ENCODE measurements around the gene ELP4.

The ELP4 gene

DNA sequence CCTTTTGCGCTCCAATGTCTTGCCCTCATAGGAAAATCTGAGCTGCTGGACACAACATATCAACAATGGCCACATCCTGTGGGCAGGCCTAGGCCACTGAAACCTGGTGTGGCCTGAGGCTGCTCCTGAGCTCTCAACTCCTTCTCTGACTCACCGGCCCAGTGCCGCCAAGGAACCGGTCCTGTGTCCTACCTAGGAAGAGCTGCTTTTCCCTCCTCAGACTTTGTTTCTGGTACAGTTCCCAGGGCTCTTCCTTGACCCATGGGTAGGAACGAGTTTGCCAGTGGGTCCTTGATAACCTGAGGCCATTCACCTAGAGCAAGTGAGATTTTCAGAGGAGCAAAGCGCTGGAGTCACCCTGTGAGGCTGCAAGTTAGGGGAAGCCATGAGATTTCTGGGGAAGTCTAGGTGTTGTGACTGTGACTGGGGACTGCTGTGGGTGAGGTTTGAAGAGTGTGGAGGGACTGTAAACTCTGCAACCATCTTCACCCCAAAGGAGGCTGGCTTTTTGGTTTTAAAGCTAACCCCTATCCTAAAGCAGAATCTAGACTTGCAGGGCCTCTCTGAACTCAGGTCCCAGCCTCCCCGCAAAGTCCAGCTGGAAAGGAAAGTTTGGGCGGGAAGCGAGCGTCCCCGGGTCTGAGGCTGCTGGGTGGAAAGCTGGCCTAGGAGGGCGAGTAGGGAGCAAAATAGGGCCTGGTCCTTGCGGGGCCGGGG is 313.5 kb downstream of the ELP4 start:
- no peak overlapping the region for H3K4ac ChIP-seq (ENCODE audit: low read length)
- peaks cover 5 to 14% of the 10 kb centered on the region in 2 donors for H3K4me1 ChIP-seq (ENCODE audit: control insufficient read depth in 2 of 2, insufficient read depth in 1 of 2, low read depth in 1 of 2, low read length in 2 of 2)
- no peak overlapping the region for H2AFZ ChIP-seq (ENCODE audit: low read length)
- peaks cover 5 to 8% of the 10 kb centered on the region in 2 donors for H3K9me3 ChIP-seq (replicated peaks in 1 of 2; ENCODE audit: control insufficient read depth in 2 of 2, insufficient read depth in 1 of 2, low read depth in 1 of 2, low read length in 2 of 2)
- H3K79me1 ChIP-seq (ENCODE audit: low read depth, low read length): no peaks in the 10 kb centered on the region
- no peak overlapping the region for H3K14ac ChIP-seq (ENCODE audit: low read length)
- H3K4me3 ChIP-seq (ENCODE audit: low read length in 2 of 2): no peak overlapping the region
- H3K18ac ChIP-seq (ENCODE audit: low read length): peak overlapping the region; percentile 44
- no peak overlapping the region for H2BK5ac ChIP-seq (ENCODE audit: low read length)
- H3K36me3 ChIP-seq (replicated peaks in 1 of 2; ENCODE audit: control insufficient read depth in 2 of 2, insufficient read depth in 2 of 2, low read length in 2 of 2): no peaks in the 10 kb centered on the region
- H3K27me3 ChIP-seq (ENCODE audit: control insufficient read depth in 3 of 3, insufficient read depth in 3 of 3, low read depth in 1 of 3, low read length in 3 of 3): peaks cover 48 to 100% (median 96%) of the 10 kb centered on the region in 3 experiments
- peak overlapping the region; percentile 68 for H2BK15ac ChIP-seq (ENCODE audit: low read length)
- no peak overlapping the region for H4K8ac ChIP-seq (ENCODE audit: low read depth, low read length)
- no peak overlapping the region for H3K27ac ChIP-seq (replicated peaks; ENCODE audit: low read length)
- H3K23ac ChIP-seq (ENCODE audit: low read depth, low read length, poor library complexity): no peak overlapping the region
- no peak overlapping the region for H3K9ac ChIP-seq (ENCODE audit: low read depth, low read length, poor library complexity)
- no CpG with 5 or more reads among the region's 14 CpGs for WGBS, 2 donors (ENCODE audit: extremely low coverage in 2 of 2, insufficient read length in 2 of 2, insufficient replicate concordance in 1 of 2)
- peak overlapping the region; percentile 71 for H2AK5ac ChIP-seq (ENCODE audit: low read depth, low read length)
- no peak for DNase-seq (ENCODE audit: low spot score)
- no peak overlapping the region for H2BK120ac ChIP-seq (ENCODE audit: low read depth, low read length)
- no peak overlapping the region for H4K91ac ChIP-seq (ENCODE audit: low read depth, low read length, poor library complexity)
- no peak overlapping the region for H3K4me2 ChIP-seq (ENCODE audit: insufficient read depth, low read length, poor library complexity, severe bottlenecking)
- peak overlapping the region; percentile 48 for H2BK12ac ChIP-seq (ENCODE audit: low read length)

GRCh38 chr11:31823644-31824331 is 314.2 kb downstream of the ELP4 start:
- Histone ChIP-seq H2BK15ac (ENCODE audit: low read length) (peak overlapping the region; percentile 68), H3K27me3 (ENCODE audit: control insufficient read depth in 3 of 3, insufficient read depth in 3 of 3, low read depth in 1 of 3, low read length in 3 of 3) (peaks cover 41 to 100% (median 90%) of the 10 kb centered on the region in 3 experiments), H2AFZ (ENCODE audit: low read length) (no peak overlapping the region), H3K4me3 (ENCODE audit: low read length in 2 of 2) (no peak overlapping the region), H4K8ac (ENCODE audit: low read depth, low read length) (no peak overlapping the region), H2BK12ac (ENCODE audit: low read length) (no peak overlapping the region), H3K79me1 (ENCODE audit: low read depth, low read length) (no peaks in the 10 kb centered on the region), H3K9me3 (replicated peaks in 1 of 2; ENCODE audit: control insufficient read depth in 2 of 2, insufficient read depth in 1 of 2, low read depth in 1 of 2, low read length in 2 of 2) (peaks cover 5 to 8% of the 10 kb centered on the region in 2 donors), H3K4me1 (ENCODE audit: control insufficient read depth in 2 of 2, insufficient read depth in 1 of 2, low read depth in 1 of 2, low read length in 2 of 2) (peaks cover 5 to 11% of the 10 kb centered on the region in 2 donors), H4K91ac (ENCODE audit: low read depth, low read length, poor library complexity) (no peak overlapping the region), H3K4ac (ENCODE audit: low read length) (no peak overlapping the region), H3K4me2 (ENCODE audit: insufficient read depth, low read length, poor library complexity, severe bottlenecking) (no peak overlapping the region), H3K18ac (ENCODE audit: low read length) (peak overlapping the region; percentile 44), H2AK5ac (ENCODE audit: low read depth, low read length) (peak overlapping the region; percentile 53), H3K9ac (ENCODE audit: low read depth, low read length, poor library complexity) (no peak overlapping the region), H2BK5ac (ENCODE audit: low read length) (no peak overlapping the region), H3K27ac (replicated peaks; ENCODE audit: low read length) (no peak overlapping the region), H3K23ac (ENCODE audit: low read depth, low read length, poor library complexity) (no peak overlapping the region), H3K14ac (ENCODE audit: low read length) (no peak overlapping the region), H2BK120ac (ENCODE audit: low read depth, low read length) (no peak overlapping the region), H3K36me3 (replicated peaks in 1 of 2; ENCODE audit: control insufficient read depth in 2 of 2, insufficient read depth in 2 of 2, low read length in 2 of 2) (no peaks in the 10 kb centered on the region)
- no CpG with 5 or more reads among the region's 24 CpGs for WGBS, 2 donors (ENCODE audit: extremely low coverage in 2 of 2, insufficient read length in 2 of 2, insufficient replicate concordance in 1 of 2)
- no peak for DNase-seq (ENCODE audit: low spot score)

DNA sequence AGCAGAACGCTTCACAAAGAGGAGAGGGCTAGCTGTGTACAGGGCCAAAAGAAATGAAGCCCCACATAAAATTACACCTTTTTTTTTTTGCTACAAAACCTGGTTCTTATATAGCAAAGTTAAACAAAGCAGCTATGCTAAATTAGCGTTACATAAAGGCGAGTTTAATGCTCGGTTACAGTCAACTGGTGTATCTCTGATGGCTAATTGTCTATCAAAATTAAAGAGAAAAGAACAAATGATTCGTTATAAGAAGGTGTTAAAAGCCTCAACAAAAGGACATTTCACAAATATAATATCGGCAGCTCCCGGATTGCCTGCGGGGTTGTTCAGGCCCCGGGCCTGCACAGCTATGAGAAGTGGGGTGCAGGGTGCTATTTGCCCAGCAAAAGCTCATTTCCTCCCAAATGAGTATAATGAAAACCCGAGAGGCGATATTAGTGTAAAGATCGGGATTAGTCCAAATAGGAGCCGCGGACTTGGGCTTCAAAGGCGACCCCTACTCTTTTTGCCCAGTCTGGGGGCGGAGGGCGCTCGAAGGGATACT is 314.8 kb downstream of the ELP4 start:
- peaks cover 5 to 8% of the 10 kb centered on the region in 2 donors for H3K9me3 ChIP-seq (replicated peaks in 1 of 2; ENCODE audit: control insufficient read depth in 2 of 2, insufficient read depth in 1 of 2, low read depth in 1 of 2, low read length in 2 of 2)
- H3K9ac ChIP-seq (ENCODE audit: low read depth, low read length, poor library complexity): no peak overlapping the region
- no peak overlapping the region for H3K23ac ChIP-seq (ENCODE audit: low read depth, low read length, poor library complexity)
- H3K18ac ChIP-seq (ENCODE audit: low read length): peak overlapping the region; percentile 2
- no peak overlapping the region for H3K14ac ChIP-seq (ENCODE audit: low read length)
- no peak overlapping the region for H3K4me3 ChIP-seq (ENCODE audit: low read length in 2 of 2)
- WGBS, 2 donors (ENCODE audit: extremely low coverage in 2 of 2, insufficient read length in 2 of 2, insufficient replicate concordance in 1 of 2): no CpG with 5 or more reads among the region's 18 CpGs
- no peak overlapping the region for H4K91ac ChIP-seq (ENCODE audit: low read depth, low read length, poor library complexity)
- H2BK5ac ChIP-seq (ENCODE audit: low read length): no peak overlapping the region
- no peaks in the 10 kb centered on the region for H3K79me1 ChIP-seq (ENCODE audit: low read depth, low read length)
- no peak overlapping the region for H3K4ac ChIP-seq (ENCODE audit: low read length)
- H2BK15ac ChIP-seq (ENCODE audit: low read length): peak overlapping the region; percentile 75
- peaks cover 37 to 100% (median 84%) of the 10 kb centered on the region in 3 experiments for H3K27me3 ChIP-seq (ENCODE audit: control insufficient read depth in 3 of 3, insufficient read depth in 3 of 3, low read depth in 1 of 3, low read length in 3 of 3)
- H2AFZ ChIP-seq (ENCODE audit: low read length): peak overlapping the region; percentile 51
- no peak overlapping the region for H4K8ac ChIP-seq (ENCODE audit: low read depth, low read length)
- H3K4me1 ChIP-seq (ENCODE audit: control insufficient read depth in 2 of 2, insufficient read depth in 1 of 2, low read depth in 1 of 2, low read length in 2 of 2): peaks cover 5 to 11% of the 10 kb centered on the region in 2 donors
- no peak overlapping the region for H2BK12ac ChIP-seq (ENCODE audit: low read length)
- H3K27ac ChIP-seq (replicated peaks; ENCODE audit: low read length): no peak overlapping the region
- H2AK5ac ChIP-seq (ENCODE audit: low read depth, low read length): peak overlapping the region; percentile 93
- no peak overlapping the region for H2BK120ac ChIP-seq (ENCODE audit: low read depth, low read length)
- H3K36me3 ChIP-seq (replicated peaks in 1 of 2; ENCODE audit: control insufficient read depth in 2 of 2, insufficient read depth in 2 of 2, low read length in 2 of 2): no peaks in the 10 kb centered on the region
- no peak overlapping the region for H3K4me2 ChIP-seq (ENCODE audit: insufficient read depth, low read length, poor library complexity, severe bottlenecking)
- no peak for DNase-seq (ENCODE audit: low spot score)
